ENCODE results near the gene PEX3.
"Not testable (repeated sequence)": the region's sequence is repeated elsewhere in the genome, so short reads cannot be mapped to it uniquely, and the experiment has no call there.

The PEX3 gene, protein sequence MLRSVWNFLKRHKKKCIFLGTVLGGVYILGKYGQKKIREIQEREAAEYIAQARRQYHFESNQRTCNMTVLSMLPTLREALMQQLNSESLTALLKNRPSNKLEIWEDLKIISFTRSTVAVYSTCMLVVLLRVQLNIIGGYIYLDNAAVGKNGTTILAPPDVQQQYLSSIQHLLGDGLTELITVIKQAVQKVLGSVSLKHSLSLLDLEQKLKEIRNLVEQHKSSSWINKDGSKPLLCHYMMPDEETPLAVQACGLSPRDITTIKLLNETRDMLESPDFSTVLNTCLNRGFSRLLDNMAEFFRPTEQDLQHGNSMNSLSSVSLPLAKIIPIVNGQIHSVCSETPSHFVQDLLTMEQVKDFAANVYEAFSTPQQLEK

DNA sequence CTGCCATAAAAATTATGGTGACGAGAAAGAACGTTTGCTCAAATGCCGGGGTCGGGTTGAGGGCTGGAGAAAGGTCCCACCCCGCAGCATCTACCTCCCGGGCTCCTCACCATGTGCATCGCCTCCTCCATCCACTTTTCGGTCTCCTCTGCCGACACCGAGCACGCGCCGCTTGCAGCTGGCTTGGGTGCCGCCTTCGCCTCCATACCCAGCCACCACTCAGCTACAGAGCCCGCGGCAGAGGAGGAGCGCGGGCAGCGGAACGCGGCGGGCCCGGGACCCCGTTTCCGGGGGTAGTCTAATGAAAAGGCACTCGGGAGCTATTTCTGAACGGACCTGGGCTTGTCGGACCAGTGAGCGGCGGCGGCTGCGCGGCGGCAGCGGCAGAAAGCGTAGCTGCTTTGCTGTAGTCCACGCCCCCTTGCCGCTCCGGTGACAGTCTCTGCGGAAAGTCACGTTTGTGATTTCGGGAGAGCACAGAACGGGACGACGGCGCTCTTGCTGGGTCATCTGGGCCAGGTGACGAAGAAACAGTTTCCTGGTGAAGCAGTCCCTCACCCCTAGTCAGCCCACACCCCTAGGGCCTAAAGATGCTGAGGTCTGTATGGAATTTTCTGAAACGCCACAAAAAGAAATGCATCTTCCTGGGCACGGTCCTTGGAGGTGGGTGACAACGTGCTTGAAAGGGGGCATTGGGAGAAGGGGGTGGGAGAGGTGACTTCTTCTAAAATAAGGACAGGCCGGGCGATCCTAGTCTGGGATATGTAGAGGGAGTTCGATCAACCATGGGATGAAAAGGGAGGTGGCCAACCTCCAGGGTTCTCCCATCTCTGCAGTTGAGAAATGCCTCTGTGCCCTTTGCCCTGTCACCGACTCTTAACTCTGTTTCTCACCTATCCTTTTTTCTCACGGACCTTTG is at the start of gene PEX3, which contains the start of gene ADAT2:
Gene PEX3 (plus strand): TSS at position 353 of the 919 bp plus-strand sequence. CDS start 238 bp downstream, at position 591.
Gene ADAT2 (minus strand): TSS at position 243 of the 919 bp plus-strand sequence. CDS start 37 bp downstream, at position 206.
- DNase-seq = peak; percentile 67

DNA sequence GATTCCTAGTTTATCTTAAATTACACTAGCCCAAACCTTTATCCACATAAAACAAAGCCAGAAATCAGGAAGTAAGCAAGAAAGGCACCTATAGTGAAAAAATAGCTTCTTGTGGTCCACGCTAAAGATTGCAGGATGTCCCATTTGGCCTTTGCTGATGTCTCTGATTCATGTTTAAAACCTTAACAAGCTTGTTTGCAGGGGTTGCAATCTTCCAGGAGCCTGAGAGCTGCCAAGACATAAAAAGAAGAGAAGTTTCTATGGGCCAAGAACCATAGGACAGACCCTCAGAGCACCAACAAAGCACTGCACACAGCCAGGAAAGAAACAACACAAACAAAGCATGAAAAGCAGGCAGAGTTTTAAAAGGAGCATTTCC is 49.5 kb upstream of the PEX3 start:
- no peak for DNase-seq

GRCh38 chr6:143401636-143402370 is 48.8 kb upstream of the PEX3 start:
- DNase-seq = no peak

DNA sequence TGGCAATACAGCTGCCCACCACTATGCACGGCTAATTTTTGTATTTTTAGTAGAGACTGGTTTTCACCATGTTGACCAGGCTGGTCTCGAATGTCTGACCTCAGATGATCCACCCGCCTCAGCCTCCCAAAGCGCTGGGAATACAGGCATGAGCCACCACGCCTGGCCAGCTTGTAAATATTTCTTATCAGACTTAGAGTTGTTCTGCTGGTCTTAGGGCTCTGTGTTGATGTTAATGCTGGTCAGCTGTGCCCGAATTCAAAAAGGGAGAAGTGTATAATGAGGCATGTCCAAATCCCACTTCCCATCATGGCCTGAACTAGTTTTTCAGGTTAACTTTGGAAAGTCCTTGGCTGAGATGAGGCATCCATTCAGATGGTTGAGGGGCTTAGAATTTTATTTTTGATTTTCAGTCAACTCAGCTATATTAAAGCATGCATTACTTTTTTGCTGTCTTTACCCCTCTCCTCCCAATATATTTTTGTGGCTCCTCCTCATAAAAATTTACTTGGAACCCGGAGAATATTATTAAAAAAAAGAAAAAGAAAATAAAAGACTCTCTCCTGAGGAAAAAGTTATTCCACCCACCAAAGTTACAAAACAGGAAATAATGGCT is 47.8 kb upstream of the PEX3 start:
- DNase-seq = no peak

GRCh38 chr6:143405373-143406154 is 45.0 kb upstream of the PEX3 start:
- DNase-seq = no peak

GRCh38 chr6:143406673-143407072 is 43.9 kb upstream of the PEX3 start:
- DNase-seq = no peak

DNA sequence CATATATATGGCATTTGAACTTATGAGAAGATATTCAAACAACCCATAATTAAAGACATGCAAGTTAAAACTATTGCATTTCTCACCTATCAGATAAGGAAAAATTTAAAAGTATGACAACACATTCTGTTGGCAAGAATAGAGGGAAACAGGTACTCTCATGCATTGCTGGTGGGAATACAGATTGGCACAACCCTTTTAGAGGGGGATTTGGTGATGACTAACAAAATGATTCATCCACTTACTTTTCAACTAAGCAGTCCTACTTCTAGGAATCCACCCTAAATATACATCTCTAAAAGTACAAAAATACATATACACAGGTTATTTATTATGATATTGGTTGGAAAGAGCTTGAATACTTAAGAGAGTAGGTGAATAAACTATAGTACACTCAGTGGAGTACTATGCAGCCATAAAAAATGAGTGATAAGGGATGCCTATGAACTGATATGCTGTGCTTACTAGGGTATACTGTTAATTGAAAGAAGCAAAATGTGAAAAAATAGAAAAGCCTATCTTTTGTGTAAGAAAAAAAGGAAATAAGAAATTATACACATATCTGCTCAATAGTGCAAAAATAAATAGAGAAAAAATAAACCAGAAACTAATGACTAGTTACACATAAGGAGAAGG is 42.3 kb upstream of the PEX3 start:
- DNase-seq = no peak

- DNase-seq = no peak
Measured at GRCh38 chr6:143408787-143409162, 41.8 kb upstream of the PEX3 start.

GRCh38 chr6:143410859-143411270 is 39.7 kb upstream of the PEX3 start:
- DNase-seq = no peak

- DNase-seq = no peak
Measured at GRCh38 chr6:143414769-143415168, 35.8 kb upstream of the PEX3 start.

GRCh38 chr6:143419526-143419925 is 31.1 kb upstream of the PEX3 start:
- DNase-seq = no peak

GRCh38 chr6:143426026-143426425 is 24.6 kb upstream of the PEX3 start:
- no peak for DNase-seq

DNA sequence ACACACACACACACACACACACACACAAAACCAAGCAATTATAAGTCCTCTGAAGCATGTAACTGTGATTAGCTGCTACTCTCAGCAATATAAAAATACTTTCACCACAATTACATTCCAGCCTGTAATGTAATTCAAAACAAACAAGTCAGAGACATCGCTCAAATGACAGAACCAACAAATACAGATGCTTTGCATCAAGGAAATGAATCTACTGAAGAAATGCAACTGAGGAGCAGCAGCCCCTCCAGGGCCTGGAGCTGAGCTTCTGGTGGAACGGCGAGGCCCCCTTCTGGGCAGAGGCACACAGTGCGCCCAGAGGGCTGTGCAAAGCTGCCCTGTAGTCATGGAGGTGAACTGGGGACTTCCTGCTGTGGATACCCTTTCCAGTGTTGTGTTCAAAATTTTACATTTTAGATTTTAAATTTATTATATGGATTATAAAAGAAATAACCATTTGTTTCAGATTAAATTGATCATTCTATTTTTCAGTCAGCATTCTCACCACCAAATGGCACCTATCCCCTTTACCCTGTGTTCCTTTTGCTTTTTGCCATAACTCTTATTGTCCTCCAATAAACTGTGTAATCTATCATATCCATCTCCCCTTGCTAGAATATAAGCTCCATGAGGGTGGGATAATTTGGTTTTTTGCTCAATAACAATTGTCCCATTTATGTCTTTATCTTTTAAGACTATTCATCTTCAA is 23.3 kb upstream of the PEX3 start:
- DNase-seq = peak; percentile 7

- DNase-seq = no peak
Measured at GRCh38 chr6:143429970-143430369, 20.6 kb upstream of the PEX3 start.

DNA sequence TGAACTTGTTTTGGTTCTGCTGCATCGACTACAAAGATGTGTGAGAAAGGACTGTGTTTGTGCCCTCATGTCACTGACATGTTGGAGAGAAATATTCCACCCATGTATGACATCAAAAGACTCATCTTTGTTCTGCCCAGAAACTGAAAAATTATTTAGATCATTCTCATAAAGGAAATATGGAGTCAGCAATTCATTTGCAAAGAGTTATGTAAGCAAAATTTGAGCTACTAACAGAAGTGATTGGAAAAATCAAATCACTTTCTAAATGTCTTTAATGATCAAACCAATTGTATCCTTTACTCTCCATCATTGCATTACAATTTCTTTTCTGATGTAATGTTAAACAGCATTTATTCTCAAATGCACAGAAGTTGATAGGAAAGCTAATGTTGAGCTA is 19.4 kb upstream of the PEX3 start:
- DNase-seq = no peak

DNA sequence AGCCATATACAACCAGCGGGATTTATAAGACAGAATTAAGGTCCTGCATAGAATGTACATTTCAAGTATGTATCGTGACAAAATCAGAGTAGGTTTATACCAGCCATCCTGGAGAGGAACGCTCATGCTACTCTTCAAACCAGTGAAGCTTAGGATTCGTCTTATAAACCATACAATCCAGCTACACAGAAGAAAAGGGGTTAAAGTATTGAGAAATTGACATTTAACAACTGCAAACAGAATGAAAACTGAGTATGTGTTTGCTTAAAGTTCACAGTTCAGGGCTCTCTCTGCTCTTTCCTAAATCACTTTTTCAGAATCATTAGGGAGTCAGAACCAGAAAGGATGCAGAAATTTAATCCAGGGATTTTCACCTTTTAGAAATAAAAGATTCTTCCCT is 18.0 kb upstream of the PEX3 start:
- DNase-seq = no peak

DNA sequence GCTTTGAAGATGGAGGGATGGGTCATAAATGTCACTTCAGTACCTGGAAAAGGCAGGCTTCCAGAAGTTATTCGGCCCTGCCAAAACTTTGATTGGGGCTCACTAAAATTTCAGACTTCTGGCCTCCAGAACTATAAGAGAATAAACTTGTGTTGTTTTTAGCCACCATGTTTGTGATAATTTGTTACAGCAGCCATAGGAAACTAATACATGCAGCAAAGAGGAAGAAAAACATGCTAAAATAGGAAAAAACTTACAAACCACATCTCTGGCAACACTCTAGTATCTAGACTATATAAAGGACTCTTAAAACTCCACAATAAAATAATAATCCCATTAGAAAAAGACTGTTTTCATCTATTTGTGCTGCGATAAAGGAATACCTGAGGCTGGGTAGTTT is 9.6 kb upstream of the PEX3 start:
- no peak for DNase-seq

DNA sequence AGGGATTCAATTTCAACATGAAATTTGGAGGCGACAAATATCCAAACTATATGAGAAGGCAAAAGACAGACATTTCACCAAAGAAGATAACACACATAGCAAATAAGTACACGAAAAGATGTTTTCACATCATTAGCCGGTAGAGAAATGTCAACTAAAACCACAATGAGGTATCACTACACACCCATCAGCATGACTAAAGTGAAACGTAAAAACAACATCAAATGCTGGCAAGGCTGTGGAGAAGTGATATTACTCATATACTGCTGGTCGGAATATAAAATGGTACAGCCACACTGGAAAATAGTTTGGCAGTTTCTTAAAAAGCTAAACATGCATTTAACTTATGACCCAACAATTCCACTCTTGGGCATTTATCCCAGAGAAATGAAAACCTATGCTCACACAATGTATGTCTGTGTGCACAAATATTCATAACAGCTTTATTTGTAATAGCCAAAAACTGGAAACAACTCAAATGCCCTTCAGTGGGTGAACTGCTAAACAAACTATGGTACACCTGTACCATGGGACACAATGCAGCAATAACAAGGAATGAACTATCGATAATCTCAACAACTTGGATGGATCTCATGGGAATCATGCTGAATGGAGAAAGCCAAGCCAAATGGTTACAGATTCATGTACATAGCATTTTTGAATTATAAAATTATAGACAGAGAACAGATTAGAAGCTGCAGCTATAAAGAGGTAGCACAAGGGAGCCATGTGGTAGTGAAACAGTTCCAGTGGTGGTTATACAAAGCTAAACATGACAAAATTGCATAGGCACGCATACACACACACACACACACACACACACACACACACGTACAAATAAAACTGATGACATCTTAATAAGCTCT is 8.7 kb upstream of the PEX3 start:
- no peak for DNase-seq

DNA sequence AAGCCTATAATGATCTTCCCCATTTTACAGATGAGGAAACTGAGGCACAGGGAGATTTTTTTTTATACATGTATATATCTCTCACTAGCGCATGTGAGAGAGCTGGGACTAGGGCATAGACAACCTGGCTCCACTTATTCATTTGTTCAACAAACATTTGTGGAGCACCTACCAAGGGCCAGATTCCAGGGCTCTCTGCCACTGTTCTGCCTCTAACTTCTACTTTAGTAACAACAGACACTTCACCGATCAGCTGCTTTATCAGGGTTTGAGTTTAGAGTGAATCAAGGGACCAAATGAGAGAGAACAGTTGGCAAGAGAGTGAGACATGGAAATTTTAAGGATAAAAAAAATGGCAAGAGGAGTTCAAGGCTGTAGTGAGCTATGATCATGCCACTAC is 7.5 kb upstream of the PEX3 start:
- DNase-seq = no peak

GRCh38 chr6:143447865-143448264 is 2.7 kb upstream of the PEX3 start:
- DNase-seq = not testable (repeated sequence)
